Glutamatergic neuron (in vitro differentiated cells): ENCODE data around the gene RELT. TPM values are rescaled to one million over a fixed set of nuclear protein-coding genes. Genes with fewer than 3 reads are reported as not detected.

Source experiments
- DNase-seq: peaks from one replicate; pipeline ENCODE4 v3.0.0; 2022
- H3K27ac Mint-ChIP-seq: one replicate; pipeline ENCODE4 v1.8.0; 2020; ENCODE audit warnings: mild to moderate bottlenecking, mixed read lengths, inconsistent platforms; ENCODE audit not compliant: unreplicated experiment
- H3K27me3 Mint-ChIP-seq: one replicate; pipeline ENCODE4 v1.8.0; 2020; ENCODE audit warnings: mild to moderate bottlenecking, moderate library complexity, mixed read lengths, inconsistent platforms; ENCODE audit not compliant: unreplicated experiment
- H3K36me3 Mint-ChIP-seq: one replicate; pipeline ENCODE4 v1.8.0; 2020; ENCODE audit warnings: mild to moderate bottlenecking, mixed read lengths, inconsistent platforms; ENCODE audit not compliant: unreplicated experiment
- H3K4me1 Mint-ChIP-seq: one replicate; pipeline ENCODE4 v1.8.0; 2020; ENCODE audit warnings: mild to moderate bottlenecking, low read depth, mixed read lengths, inconsistent platforms; ENCODE audit not compliant: unreplicated experiment
- H3K4me3 Mint-ChIP-seq: one replicate; pipeline ENCODE4 v1.8.0; 2020; ENCODE audit warnings: mild to moderate bottlenecking, mixed read lengths, inconsistent platforms; ENCODE audit not compliant: unreplicated experiment
- H3K9me3 Mint-ChIP-seq: one replicate; pipeline ENCODE4 v1.8.0; 2020; ENCODE audit warnings: mild to moderate bottlenecking, moderate library complexity, mixed read lengths, inconsistent platforms; ENCODE audit not compliant: unreplicated experiment
- CTCF ChIP-seq: fragments of 200-600 bp; sonication (generic); IDR thresholded peaks from one replicate; pipeline ENCODE4 v1.5.0; 2021; ENCODE audit not compliant: partially characterized antibody, unreplicated experiment
- total RNA-seq: library from RNA; stranded (reverse); fragmentation: NEBNext Ultra II Directional; extraction: Animal tissue kit (Norgen Biotek cat#: 25700); gene quantifications from one replicate; pipeline ENCODE4 v1.2.1, GENCODE V29; 2021; ENCODE audit not compliant: unreplicated experiment

Gene RELT
- total RNA-seq, 1 donor from 2014 or later: 9.2 TPM

- Mint-ChIP-seq H3K9me3 (peaks cover 2% of the 10 kb centered on the region), H3K4me1 (peaks cover 2% of the 10 kb centered on the region), H3K4me3 (no peak overlapping the region), H3K27me3 (no peaks in the 10 kb centered on the region), H3K27ac (no peak overlapping the region), H3K36me3 (no peaks in the 10 kb centered on the region)
- no peak for TF ChIP-seq CTCF
- no peak for DNase-seq
These were observed 69.8 kb downstream of the RELT start for GRCh38 chr11:73445980-73446379.

DNA sequence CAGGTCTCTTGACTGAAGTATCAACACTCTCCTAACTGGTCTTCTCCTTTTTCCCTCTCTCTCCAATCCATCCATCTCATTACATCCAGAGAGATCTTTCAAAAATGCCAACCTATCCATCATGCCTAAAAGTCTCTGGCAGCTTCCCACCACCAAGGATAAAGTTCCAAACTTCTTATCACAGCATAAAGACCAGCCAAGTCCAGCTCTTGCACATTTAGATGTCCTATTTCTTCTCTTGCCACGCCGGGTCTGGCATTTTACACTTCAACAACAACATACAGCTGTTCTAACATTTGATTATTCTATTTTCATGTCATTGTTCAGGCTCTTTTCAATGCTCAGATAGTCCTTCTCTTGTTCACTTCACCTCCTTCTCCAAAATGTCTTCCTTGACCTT lies 70.6 kb downstream of the RELT start:
- no peaks in the 10 kb centered on the region for H3K36me3 Mint-ChIP-seq
- no peak overlapping the region for H3K4me3 Mint-ChIP-seq
- H3K4me1 Mint-ChIP-seq: peaks cover 2% of the 10 kb centered on the region
- no peak overlapping the region for H3K27ac Mint-ChIP-seq
- no peak for TF ChIP-seq CTCF
- peaks cover 2% of the 10 kb centered on the region for H3K9me3 Mint-ChIP-seq
- no peaks in the 10 kb centered on the region for H3K27me3 Mint-ChIP-seq
- no peak for DNase-seq

Other genes with a start within 250 kb of the RELT start
- 19.7 TPM for gene FCHSD2, start 234.1 kb upstream of the RELT start, total RNA-seq
- 0.69 TPM for gene P2RY2, start 158.1 kb upstream of the RELT start, total RNA-seq
- not detected for gene P2RY6, start 104.1 kb upstream of the RELT start, total RNA-seq
- gene ARHGEF17, start 68.1 kb upstream of the RELT start, total RNA-seq: 43.3 TPM
- 84.3 TPM for gene FAM168A, start 221.7 kb downstream of the RELT start, total RNA-seq